Endothelial cell of umbilical vein (primary cell): Measurements from ENCODE around the gene CLDN1. TPM values are rescaled to one million over a fixed set of nuclear protein-coding genes. Genes with fewer than 3 reads are reported as not detected.

Experiments used
- BruUV-seq: library from RNA; stranded (reverse); fragments of 400-500 nt; replicated peaks from 2 replicates; lab custom pipeline; 2021; lab: Mats Ljungman, UMichigan
- CTCF ChIA-PET: fragments of 300-600, 350-600 bp; sonication (Branson Sonifier 250); formaldehyde crosslinking; loops from one replicate; lab custom pipeline; 2021; ENCODE audit warnings: antibody characterized with exemption, inconsistent platforms; lab: Charles Lee
- POLR2A ChIA-PET: fragments of 300-600, 350-600 bp; sonication (Branson Sonifier 250); formaldehyde crosslinking; loops from one replicate; lab custom pipeline; 2021; ENCODE audit warnings: antibody characterized with exemption, inconsistent platforms; lab: Charles Lee
- DNase-seq: peaks from one replicate; pipeline ENCODE4 v3.0.0-alpha.2; 2011; ENCODE audit warnings: low read depth, low spot score
- FAIRE-seq: peaks from 2 replicates; lab custom pipeline; 2011; peaks lifted over from hg19 to GRCh38; lab: Jason Lieb, UNC
- H2AFZ ChIP-seq: 2 replicates; pipeline ENCODE4 v1.6.0; 2012; ENCODE audit warnings: low read depth, low read length, control low read depth, inconsistent platforms
- H3K27ac ChIP-seq: 2 replicates; pipeline ENCODE4 v1.5.1; 2011; ENCODE audit warnings: low read depth, mild to moderate bottlenecking, control low read depth, low read length, moderate library complexity; ENCODE audit not compliant: insufficient read depth
- H3K27me3 ChIP-seq, 2 experiments: 2 replicates each; pipeline versions ENCODE4 v1.6.0 to v1.6.1; 2011; ENCODE audit warnings: low read length in 2 of 2, mixed read lengths in 1 of 2; ENCODE audit not compliant: control insufficient read depth in 2 of 2, insufficient read depth in 2 of 2
- H3K36me3 ChIP-seq, 2 experiments: 2 replicates in 1 of 2; 3 replicates in 1 of 2; pipeline ENCODE4 v1.5.1; 2011; ENCODE audit warnings: low read length in 2 of 2, mild to moderate bottlenecking in 1 of 2, moderate library complexity in 1 of 2; ENCODE audit not compliant: control insufficient read depth in 2 of 2, insufficient read depth in 2 of 2; ENCODE audit errors: extremely low read depth in 1 of 2
- H3K4me1 ChIP-seq: 3 replicates; pipeline ENCODE4 v1.5.1; 2011; ENCODE audit warnings: mild to moderate bottlenecking, low read length; ENCODE audit not compliant: control insufficient read depth, insufficient read depth; ENCODE audit errors: extremely low read depth
- H3K4me2 ChIP-seq: 2 replicates; pipeline ENCODE4 v1.6.1; 2011; ENCODE audit warnings: low read length, control low read depth, mixed read lengths; ENCODE audit not compliant: insufficient read depth
- H3K4me3 ChIP-seq, 3 experiments: fragments of 200-600 bp in 1 of 3; sonication (generic), shearing (Covaris generic) in 1 of 3; replicated peaks in 1 of 3; 2 replicates each; pipeline ENCODE4 v1.5.1; 2011 to 2016; ENCODE audit warnings: control low read depth in 3 of 3, low read length in 3 of 3, mild to moderate bottlenecking in 2 of 3, inconsistent platforms in 1 of 3, low read depth in 1 of 3, moderate library complexity in 1 of 3; ENCODE audit not compliant: insufficient read depth in 1 of 3
- H3K79me2 ChIP-seq: 2 replicates; pipeline ENCODE4 v1.6.0; 2012; ENCODE audit warnings: low read length, inconsistent platforms; ENCODE audit not compliant: control insufficient read depth, insufficient read depth
- H3K9ac ChIP-seq: replicated peaks from 2 replicates; pipeline ENCODE3; 2011; ENCODE audit warnings: low read length, control low read depth; ENCODE audit not compliant: insufficient read depth; ENCODE audit errors: extremely low read depth
- H3K9me1 ChIP-seq: replicated peaks from 3 replicates; pipeline ENCODE4 v1.6.0; 2011; ENCODE audit warnings: mild to moderate bottlenecking, low read length; ENCODE audit not compliant: control insufficient read depth, insufficient read depth; ENCODE audit errors: extremely low read depth
- H3K9me3 ChIP-seq: replicated peaks from 2 replicates; pipeline ENCODE4 v1.5.1; 2012; ENCODE audit warnings: low read length, inconsistent platforms; ENCODE audit not compliant: control insufficient read depth, insufficient read depth
- H4K20me1 ChIP-seq: replicated peaks from 2 replicates; pipeline ENCODE3; 2011; ENCODE audit warnings: mild to moderate bottlenecking, low read length; ENCODE audit not compliant: control insufficient read depth, insufficient read depth; ENCODE audit errors: extremely low read depth
- CTCF ChIP-seq, 2 donors: IDR thresholded peaks; 1 replicate in 1 of 2; 2 replicates in 1 of 2; pipeline ENCODE4 v1.5.1; 2011; ENCODE audit warnings: low read length in 2 of 2, mild to moderate bottlenecking in 2 of 2, moderate library complexity in 2 of 2, control low read depth in 1 of 2, inconsistent platforms in 1 of 2, low read depth in 1 of 2; ENCODE audit not compliant: insufficient read depth in 1 of 2; ENCODE audit errors: extremely low read depth in 1 of 2
- EZH2 ChIP-seq: IDR thresholded peaks from 2 replicates; pipeline ENCODE4 v1.6.1; 2012; ENCODE audit warnings: borderline replicate concordance, low read depth, mild to moderate bottlenecking, moderate library complexity, low read length, inconsistent platforms; ENCODE audit not compliant: severe bottlenecking
- FOS ChIP-seq: IDR thresholded peaks from 2 replicates; pipeline ENCODE4 v1.6.1; 2011; ENCODE audit warnings: mild to moderate bottlenecking, low read length, moderate library complexity, borderline replicate concordance; ENCODE audit not compliant: insufficient read depth
- GATA2 ChIP-seq: IDR thresholded peaks from 2 replicates; pipeline ENCODE4 v1.7.0; 2011; ENCODE audit warnings: low read depth, mild to moderate bottlenecking, moderate library complexity, mixed read lengths, low read length; ENCODE audit not compliant: insufficient read length, insufficient read depth
- JUN ChIP-seq: IDR thresholded peaks from 2 replicates; pipeline ENCODE4 v1.6.1; 2011; ENCODE audit warnings: borderline replicate concordance, low read depth; ENCODE audit not compliant: insufficient read length, insufficient read depth
- MAX ChIP-seq: IDR thresholded peaks from 2 replicates; pipeline ENCODE4 v1.6.1; 2011; ENCODE audit not compliant: insufficient read depth, insufficient read length
- MYC ChIP-seq: IDR thresholded peaks from one replicate; pipeline ENCODE4 v1.6.1; 2011; ENCODE audit warnings: mild to moderate bottlenecking, low read depth, low read length
- POLR2A ChIP-seq: IDR thresholded peaks from 2 replicates; pipeline ENCODE4 v1.6.1; 2012; ENCODE audit warnings: low read depth, mild to moderate bottlenecking, control low read depth, low read length
- POLR2AphosphoS5 ChIP-seq: IDR thresholded peaks from 2 replicates; pipeline ENCODE4 v1.6.1; 2012; ENCODE audit warnings: low read depth, mild to moderate bottlenecking, control low read depth, low read length, moderate library complexity; ENCODE audit not compliant: insufficient read depth
- dilution Hi-C: fragments of 300-500 bp; cut with MboI; formaldehyde crosslinking; loops from one replicate; pipeline ENCODE4 v1.15.0; 2019; ENCODE audit warnings: low sequenced_read_pairs; ENCODE audit not compliant: extremely low pct_ligation_motif_present
- intact Hi-C: fragments of 100-400 bp; cut with micrococcal nuclease; formaldehyde crosslinking; loops from one replicate; pipeline ENCODE4 v1.10.0; 2022
- polyA plus RNA-seq, 4 experiments: library from polyadenylated mRNA; depleted of rRNA in 3 of 4; stranded (reverse) in 3 of 4; unstranded in 1 of 4; fragments of >200 nt; gene quantifications; 2 replicates each; pipeline versions ENCODE4 v1.2.1 to v1.2.3, GENCODE V29; 2011 to 2012; ENCODE audit warnings: missing spikeins in 1 of 4
- total RNA-seq: library from RNA; stranded (reverse); gene quantifications from 2 replicates; pipeline ENCODE4 v1.2.3, GENCODE V29; 2021

The CLDN1 gene
- total and polyA plus RNA-seq, 2 donors (not counting 3 experiments of a cell fraction or from before 2014, with no cell fraction given) = 0.27 to 0.32 TPM

- no peaks in the 10 kb centered on the region for H3K4me1 ChIP-seq
- intact Hi-C loops (no loop called here), dilution Hi-C loops (no loop called here)
- H3K9ac ChIP-seq = no peak overlapping the region
- H3K27me3 ChIP-seq = peaks cover 0 to 2% of the 10 kb centered on the region in 2 experiments
- no peak overlapping the region for H3K4me3 ChIP-seq
- no peaks in the 10 kb centered on the region for H4K20me1 ChIP-seq
- TF ChIP-seq FOS (no peak), MAX (no peak), MYC (no peak), JUN (no peak), GATA2 (no peak), EZH2 (no peak), CTCF (IDR thresholded peaks at IDR 0.05; ENCODE audit: extremely low read depth in 1 of 2, insufficient read depth in 1 of 2, low read depth in 1 of 2, low read length in 2 of 2) (no peak), POLR2AphosphoS5 (no peak), POLR2A (no peak)
- DNase-seq = no peak
- ChIA-PET CTCF (interaction anchor here (1.2 kb wide), 1 partner anchor 30 kb away, joined by 3 read pairs; the partner anchor contains the start of gene CLDN1), POLR2A (no interaction called here)
- H2AFZ ChIP-seq = no peak overlapping the region
- no peaks in the 10 kb centered on the region for H3K36me3 ChIP-seq
- no TSS peak for BruUV-seq
- no peaks in the 10 kb centered on the region for H3K9me1 ChIP-seq
- H3K79me2 ChIP-seq = no peaks in the 10 kb centered on the region
- no peak overlapping the region for H3K4me2 ChIP-seq
- no peaks in the 10 kb centered on the region for H3K9me3 ChIP-seq
- no peak overlapping the region for H3K27ac ChIP-seq
- no peak for FAIRE-seq
Measured at GRCh38 chr3:190291994-190292584, 30.2 kb downstream of the CLDN1 start.
